GM12864 (cell line): ENCODE measurements around the gene TP53I13.

ENCODE experiments used
- DNase-seq: peaks from one replicate; pipeline ENCODE4 v3.0.0-alpha.2; 2011; ENCODE audit warnings: low read depth
- H3K4me3 ChIP-seq: 2 replicates; pipeline ENCODE4 v1.5.1; 2011; ENCODE audit warnings: mild to moderate bottlenecking, low read depth, low read length, control low read depth
- TF ChIP-seq, protein P1 (sequence below): IDR thresholded peaks from 2 replicates; pipeline ENCODE4 v1.5.1; 2011; ENCODE audit warnings: low read depth, mild to moderate bottlenecking, moderate library complexity, low read length, control low read depth, inconsistent platforms; ENCODE audit errors: missing control alignments

The TP53I13 gene

GRCh38 chr17:29573558-29573869, 5.0 kb downstream of the TP53I13 start:
- H3K4me3 ChIP-seq = no peak overlapping the region
- DNase-seq = no peak
- TF ChIP-seq, protein P1, sequence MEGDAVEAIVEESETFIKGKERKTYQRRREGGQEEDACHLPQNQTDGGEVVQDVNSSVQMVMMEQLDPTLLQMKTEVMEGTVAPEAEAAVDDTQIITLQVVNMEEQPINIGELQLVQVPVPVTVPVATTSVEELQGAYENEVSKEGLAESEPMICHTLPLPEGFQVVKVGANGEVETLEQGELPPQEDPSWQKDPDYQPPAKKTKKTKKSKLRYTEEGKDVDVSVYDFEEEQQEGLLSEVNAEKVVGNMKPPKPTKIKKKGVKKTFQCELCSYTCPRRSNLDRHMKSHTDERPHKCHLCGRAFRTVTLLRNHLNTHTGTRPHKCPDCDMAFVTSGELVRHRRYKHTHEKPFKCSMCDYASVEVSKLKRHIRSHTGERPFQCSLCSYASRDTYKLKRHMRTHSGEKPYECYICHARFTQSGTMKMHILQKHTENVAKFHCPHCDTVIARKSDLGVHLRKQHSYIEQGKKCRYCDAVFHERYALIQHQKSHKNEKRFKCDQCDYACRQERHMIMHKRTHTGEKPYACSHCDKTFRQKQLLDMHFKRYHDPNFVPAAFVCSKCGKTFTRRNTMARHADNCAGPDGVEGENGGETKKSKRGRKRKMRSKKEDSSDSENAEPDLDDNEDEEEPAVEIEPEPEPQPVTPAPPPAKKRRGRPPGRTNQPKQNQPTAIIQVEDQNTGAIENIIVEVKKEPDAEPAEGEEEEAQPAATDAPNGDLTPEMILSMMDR = no peak

DNA sequence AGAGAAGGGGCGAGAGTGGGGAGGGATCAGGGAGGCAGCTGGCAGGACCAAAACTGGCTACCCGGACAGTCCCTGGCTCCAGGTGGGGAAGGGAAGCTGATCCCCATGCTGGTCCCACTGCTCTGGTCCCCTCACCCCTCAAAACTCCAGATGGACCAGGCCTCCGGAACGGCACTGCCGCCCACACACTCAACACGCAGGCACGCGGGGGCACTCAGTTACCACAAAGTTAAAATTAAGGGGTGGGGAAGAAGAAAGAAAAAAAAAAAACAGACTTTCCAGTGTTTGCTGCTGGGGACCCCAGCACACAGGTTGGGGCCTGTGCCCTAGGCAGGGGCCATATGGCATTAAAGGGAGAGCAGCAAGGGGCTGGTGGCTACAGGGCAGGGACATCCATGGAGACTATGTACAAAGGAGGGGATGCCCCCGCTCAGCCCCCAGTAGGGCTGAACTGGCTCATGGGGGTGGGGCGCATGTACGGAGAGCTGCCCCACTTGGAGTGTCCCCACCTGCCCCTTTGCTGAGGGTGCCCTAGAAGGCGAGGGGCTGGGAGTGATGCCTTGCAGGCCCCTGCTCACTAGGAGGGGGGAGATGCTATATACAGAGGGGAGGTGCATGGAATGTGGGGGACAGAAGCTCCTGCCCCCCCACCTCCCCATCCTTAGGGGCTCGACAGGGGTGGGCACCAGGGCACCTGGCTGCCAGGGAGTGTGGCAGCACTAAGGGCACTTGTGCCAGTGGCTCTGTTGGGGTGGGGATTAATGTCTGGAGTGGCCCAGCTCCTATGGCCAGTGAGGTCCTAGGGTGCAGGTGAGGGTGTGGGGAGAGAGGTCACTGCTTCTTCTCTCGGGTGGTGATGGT, 5.6 kb downstream of the TP53I13 start:
- H3K4me3 ChIP-seq = no peak overlapping the region
- no peak for DNase-seq
- TF ChIP-seq, protein P1 = no peak

- H3K4me3 ChIP-seq = no peak overlapping the region
- TF ChIP-seq, protein P1 = no peak
- no peak for DNase-seq
Observed at GRCh38 chr17:29574732-29575510, 6.4 kb downstream of the TP53I13 start.

- TF ChIP-seq, protein P1 = no peak
- no peak overlapping the region for H3K4me3 ChIP-seq
- no peak for DNase-seq
Observed at GRCh38 chr17:29575511-29576213, 7.2 kb downstream of the TP53I13 start.

DNA sequence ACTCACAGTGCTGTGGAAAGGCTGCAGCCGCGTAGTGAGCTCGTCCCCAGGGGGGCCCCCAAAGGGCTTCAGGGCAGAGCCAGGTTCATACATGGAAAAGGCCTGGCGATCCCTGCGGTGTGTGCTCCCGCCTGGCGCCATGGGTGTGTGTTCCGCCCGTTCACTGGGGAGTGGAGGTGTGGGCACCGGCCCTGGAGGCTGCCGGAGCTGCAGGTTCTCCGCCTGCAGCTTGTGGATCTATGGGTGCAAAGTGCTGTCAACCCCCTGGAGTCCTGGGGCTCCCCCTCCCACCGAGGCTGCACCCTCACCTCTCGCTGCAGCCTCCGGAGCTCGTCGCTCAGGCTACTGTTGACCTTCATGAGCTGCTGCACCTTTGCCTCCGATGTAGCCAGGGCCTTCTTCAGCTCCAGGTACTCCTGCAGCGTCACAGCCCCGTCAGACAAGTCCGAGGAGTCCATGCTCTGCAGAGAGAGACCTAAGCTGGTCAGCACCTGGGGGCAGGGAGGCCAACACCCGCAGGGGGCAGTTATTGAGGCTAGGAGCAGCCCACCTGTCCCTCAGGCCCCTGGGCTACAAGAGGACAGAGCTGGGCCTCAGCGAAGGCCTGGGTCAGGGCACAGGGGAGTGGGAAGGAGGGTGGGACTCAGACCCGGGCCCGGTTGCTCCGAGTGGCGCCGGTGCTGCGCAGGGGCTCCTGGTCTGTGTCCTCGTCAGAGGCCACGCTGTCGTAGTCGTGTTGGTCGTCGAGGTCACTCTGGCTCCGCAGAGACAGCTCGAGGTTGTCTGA, 7.9 kb downstream of the TP53I13 start:
- TF ChIP-seq, protein P1 = no peak
- H3K4me3 ChIP-seq = no peak overlapping the region

GRCh38 chr17:29577001-29577370, 8.5 kb downstream of the TP53I13 start:
- no peak for DNase-seq
- no peak overlapping the region for H3K4me3 ChIP-seq
- TF ChIP-seq, protein P1 = no peak

More for the DNA sequence above, 7.9 kb downstream of the TP53I13 start:
- no peak for DNase-seq
